Vagina (tissue), 2 donors: ENCODE results near the gene SEC24C.

Experiments used
- POLR2A ChIP-seq, 2 donors: fragments of 450-650 bp; IDR thresholded peaks; one replicate each; pipeline ENCODE4 v1.6.1; 2017; ENCODE audit warnings: antibody characterized with exemption in 2 of 2, mild to moderate bottlenecking in 2 of 2, moderate library complexity in 2 of 2
- POLR2AphosphoS5 ChIP-seq, 2 donors: sonication (generic); formaldehyde crosslinking; IDR thresholded peaks; one replicate each; pipeline ENCODE4 v1.9.0; 2017; ENCODE audit warnings: antibody characterized with exemption in 2 of 2, mild to moderate bottlenecking in 2 of 2, low read depth in 1 of 2; ENCODE audit not compliant: insufficient read depth in 1 of 2
- TF ChIP-seq, protein P1 (sequence below), 3 experiments: fragments of 450-650 bp in 2 of 3; fragments of 200-600 bp in 1 of 3; sonication (generic) in 1 of 3; IDR thresholded peaks; one replicate each; pipeline ENCODE4 v1.5.1; 2017 to 2019; ENCODE audit warnings: antibody characterized with exemption in 3 of 3, mild to moderate bottlenecking in 2 of 3, moderate library complexity in 2 of 3

DNA sequence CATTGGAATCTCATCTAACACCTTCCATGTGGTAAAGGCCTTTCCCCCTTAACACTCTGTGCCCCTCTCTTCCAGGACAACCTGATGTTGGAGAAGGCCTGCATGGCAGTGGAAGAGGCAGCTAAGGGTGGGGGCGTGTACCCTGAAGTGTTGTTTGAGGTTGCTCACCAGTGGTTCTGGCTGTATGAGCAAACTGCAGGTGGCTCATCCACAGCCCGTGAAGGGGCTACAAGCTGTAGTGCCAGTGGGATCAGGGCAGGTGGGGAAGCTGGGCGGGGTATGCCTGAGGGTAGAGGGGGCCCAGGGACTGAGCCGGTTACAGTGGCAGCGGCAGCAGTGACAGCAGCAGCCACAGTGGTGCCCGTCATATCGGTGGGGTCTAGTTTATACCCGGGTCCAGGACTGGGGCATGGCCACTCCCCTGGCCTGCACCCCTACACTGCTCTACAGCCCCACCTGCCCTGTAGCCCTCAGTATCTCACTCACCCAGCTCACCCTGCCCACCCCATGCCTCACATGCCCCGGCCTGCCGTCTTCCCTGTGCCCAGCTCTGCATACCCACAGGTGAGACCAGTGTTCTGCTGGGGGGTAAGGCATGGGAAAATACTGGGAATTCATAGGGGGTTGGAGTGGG lies 54.9 kb downstream of the SEC24C start:
- TF ChIP-seq, protein P1, sequence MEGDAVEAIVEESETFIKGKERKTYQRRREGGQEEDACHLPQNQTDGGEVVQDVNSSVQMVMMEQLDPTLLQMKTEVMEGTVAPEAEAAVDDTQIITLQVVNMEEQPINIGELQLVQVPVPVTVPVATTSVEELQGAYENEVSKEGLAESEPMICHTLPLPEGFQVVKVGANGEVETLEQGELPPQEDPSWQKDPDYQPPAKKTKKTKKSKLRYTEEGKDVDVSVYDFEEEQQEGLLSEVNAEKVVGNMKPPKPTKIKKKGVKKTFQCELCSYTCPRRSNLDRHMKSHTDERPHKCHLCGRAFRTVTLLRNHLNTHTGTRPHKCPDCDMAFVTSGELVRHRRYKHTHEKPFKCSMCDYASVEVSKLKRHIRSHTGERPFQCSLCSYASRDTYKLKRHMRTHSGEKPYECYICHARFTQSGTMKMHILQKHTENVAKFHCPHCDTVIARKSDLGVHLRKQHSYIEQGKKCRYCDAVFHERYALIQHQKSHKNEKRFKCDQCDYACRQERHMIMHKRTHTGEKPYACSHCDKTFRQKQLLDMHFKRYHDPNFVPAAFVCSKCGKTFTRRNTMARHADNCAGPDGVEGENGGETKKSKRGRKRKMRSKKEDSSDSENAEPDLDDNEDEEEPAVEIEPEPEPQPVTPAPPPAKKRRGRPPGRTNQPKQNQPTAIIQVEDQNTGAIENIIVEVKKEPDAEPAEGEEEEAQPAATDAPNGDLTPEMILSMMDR (IDR thresholded peaks at IDR 0.05), result no peak
- TF ChIP-seq POLR2A (IDR thresholded peaks at IDR 0.05), result no peak
- TF ChIP-seq POLR2AphosphoS5 (IDR thresholded peaks at IDR 0.05; ENCODE audit: insufficient read depth in 1 of 2, low read depth in 1 of 2), result no peak
